BJ (cell line): ENCODE results near the gene LRP6. TPM values are rescaled to one million over a fixed set of nuclear protein-coding genes. Genes with fewer than 3 reads are reported as not detected.

ENCODE experiments used
- CTCF ChIA-PET: fragments of 350-600 bp; formaldehyde crosslinking; extraction: SDS; loops from one replicate; lab custom pipeline; 2021; ENCODE audit warnings: antibody characterized with exemption, inconsistent platforms; lab: Yijun Ruan, JAX
- POLR2A ChIA-PET: fragments of 300-600 bp; sonication (Branson Sonifier 250); formaldehyde crosslinking; extraction: SDS; loops from one replicate; lab custom pipeline; 2021; ENCODE audit warnings: antibody characterized with exemption; lab: Charles Lee
- DNase-seq: peaks from one replicate; pipeline ENCODE4 v3.0.0-alpha.2; 2011; ENCODE audit warnings: low read depth
- H3K27me3 ChIP-seq: 2 replicates; pipeline ENCODE4 v1.6.0; 2011; ENCODE audit warnings: low read length; ENCODE audit not compliant: control insufficient read depth, insufficient read depth
- H3K36me3 ChIP-seq: 2 replicates; pipeline ENCODE4 v1.5.1; 2011; ENCODE audit warnings: low read length; ENCODE audit not compliant: control insufficient read depth, insufficient read depth
- H3K4me3 ChIP-seq: 2 replicates; pipeline ENCODE4 v1.5.1; 2011; ENCODE audit warnings: low read depth, mild to moderate bottlenecking, control low read depth, low read length
- polyA plus RNA-seq: library from polyadenylated mRNA; depleted of rRNA; stranded (reverse); fragments of >200 nt; gene quantifications from 2 replicates; pipeline ENCODE4 v1.2.3, GENCODE V29; 2011
- TF ChIP-seq, protein P1 (sequence below): IDR thresholded peaks from 2 replicates; pipeline ENCODE4 v1.5.1; 2011; ENCODE audit warnings: low read depth, mild to moderate bottlenecking, control low read depth, inconsistent platforms, low read length, moderate library complexity; ENCODE audit not compliant: insufficient read depth

Gene LRP6
- polyA plus RNA-seq, 1 experiment = 28.9 TPM

DNA sequence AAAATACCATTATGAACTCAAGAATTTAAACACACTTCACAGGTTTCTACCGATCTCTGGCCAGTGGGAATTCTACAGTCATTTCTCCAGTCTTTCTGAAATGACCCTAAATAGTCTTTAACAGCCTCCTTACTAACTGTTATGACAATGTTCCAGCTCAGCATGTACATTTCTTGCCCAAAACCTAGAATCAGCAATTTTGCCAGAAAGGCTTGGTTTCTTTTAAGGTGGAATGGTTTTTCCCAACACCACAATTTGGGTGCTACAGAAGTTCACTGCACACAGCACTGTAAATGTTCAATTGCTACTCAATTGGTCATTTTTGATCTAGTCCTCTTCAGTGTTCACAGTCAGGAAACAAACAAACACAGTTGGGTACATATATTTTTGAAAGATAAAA, 69.7 kb downstream of the LRP6 start:
- Histone ChIP-seq H3K36me3 (0 out of 2 replicates have a peak, but pooled peaks cover 1% of the 10 kb centered on the region), H3K27me3 (no peaks in the 10 kb centered on the region), H3K4me3 (no peak overlapping the region)
- TF ChIP-seq, protein P1, sequence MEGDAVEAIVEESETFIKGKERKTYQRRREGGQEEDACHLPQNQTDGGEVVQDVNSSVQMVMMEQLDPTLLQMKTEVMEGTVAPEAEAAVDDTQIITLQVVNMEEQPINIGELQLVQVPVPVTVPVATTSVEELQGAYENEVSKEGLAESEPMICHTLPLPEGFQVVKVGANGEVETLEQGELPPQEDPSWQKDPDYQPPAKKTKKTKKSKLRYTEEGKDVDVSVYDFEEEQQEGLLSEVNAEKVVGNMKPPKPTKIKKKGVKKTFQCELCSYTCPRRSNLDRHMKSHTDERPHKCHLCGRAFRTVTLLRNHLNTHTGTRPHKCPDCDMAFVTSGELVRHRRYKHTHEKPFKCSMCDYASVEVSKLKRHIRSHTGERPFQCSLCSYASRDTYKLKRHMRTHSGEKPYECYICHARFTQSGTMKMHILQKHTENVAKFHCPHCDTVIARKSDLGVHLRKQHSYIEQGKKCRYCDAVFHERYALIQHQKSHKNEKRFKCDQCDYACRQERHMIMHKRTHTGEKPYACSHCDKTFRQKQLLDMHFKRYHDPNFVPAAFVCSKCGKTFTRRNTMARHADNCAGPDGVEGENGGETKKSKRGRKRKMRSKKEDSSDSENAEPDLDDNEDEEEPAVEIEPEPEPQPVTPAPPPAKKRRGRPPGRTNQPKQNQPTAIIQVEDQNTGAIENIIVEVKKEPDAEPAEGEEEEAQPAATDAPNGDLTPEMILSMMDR = no peak
- ChIA-PET CTCF (no interaction called here), POLR2A (no interaction called here)
- DNase-seq = no peak

- TF ChIP-seq, protein P1 = no peak
- no peak for DNase-seq
- POLR2A ChIA-PET = no interaction called here
- H3K27me3 ChIP-seq = no peaks in the 10 kb centered on the region
- no peak overlapping the region for H3K4me3 ChIP-seq
- CTCF ChIA-PET = no interaction called here
- 0 out of 2 replicates have a peak, but pooled peaks cover under 1% of the 10 kb centered on the region for H3K36me3 ChIP-seq
Measured at GRCh38 chr12:12195516-12195915, 71.3 kb downstream of the LRP6 start.

DNA sequence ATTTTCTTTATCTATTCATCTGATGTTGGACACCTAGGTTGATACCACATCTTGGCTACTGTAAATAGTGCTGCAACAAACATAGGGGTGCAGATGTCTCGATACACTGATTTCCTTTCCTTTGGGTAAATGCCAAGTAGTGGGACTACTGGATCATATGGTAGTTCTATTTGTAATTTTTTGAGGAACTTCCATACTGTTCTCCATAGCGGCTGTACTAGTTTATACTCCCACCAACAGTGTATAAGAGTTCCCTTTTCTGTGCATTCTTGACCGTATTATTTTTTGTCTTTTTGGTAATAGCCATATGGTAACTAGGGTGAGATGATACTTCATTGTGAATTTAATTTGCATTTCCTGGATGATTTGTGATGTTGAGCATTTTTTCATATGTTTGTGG, 71.8 kb downstream of the LRP6 start:
- no peak for DNase-seq
- Histone ChIP-seq H3K27me3 (no peaks in the 10 kb centered on the region), H3K36me3 (no peaks in the 10 kb centered on the region), H3K4me3 (no peak overlapping the region)
- ChIA-PET POLR2A (no interaction called here), CTCF (no interaction called here)
- TF ChIP-seq, protein P1 = no peak

GRCh38 chr12:12194206-12194605, 72.6 kb downstream of the LRP6 start:
- DNase-seq = no peak
- POLR2A ChIA-PET = interaction anchor here (0.7 kb wide), 1 partner anchor 247 kb away, joined by 3 read pairs; no protein-coding TSS in a partner anchor
- CTCF ChIA-PET = no interaction called here
- no peak overlapping the region for H3K4me3 ChIP-seq
- TF ChIP-seq, protein P1 = no peak
- H3K36me3 ChIP-seq = no peaks in the 10 kb centered on the region
- no peaks in the 10 kb centered on the region for H3K27me3 ChIP-seq

DNA sequence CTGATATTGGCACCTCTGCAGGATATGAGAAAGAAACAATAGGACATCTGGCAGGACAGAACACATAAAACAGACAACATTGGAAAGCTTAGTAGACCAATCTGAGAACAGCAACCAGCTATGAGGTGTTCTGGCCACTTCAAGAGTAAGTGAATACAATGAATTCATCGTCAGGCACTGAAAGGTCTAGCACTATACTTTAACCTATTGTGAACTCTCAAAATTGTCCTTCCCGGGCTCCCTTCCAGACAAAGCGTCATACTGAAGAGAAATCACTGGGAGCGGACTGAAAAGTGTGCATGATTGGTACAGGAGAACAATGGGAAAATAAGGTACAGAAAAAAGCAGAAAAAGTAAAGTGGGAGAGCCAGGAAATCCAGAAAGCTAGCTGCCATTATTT, 75.8 kb downstream of the LRP6 start:
- Histone ChIP-seq H3K36me3 (no peaks in the 10 kb centered on the region), H3K4me3 (no peak overlapping the region), H3K27me3 (no peaks in the 10 kb centered on the region)
- no peak for DNase-seq
- ChIA-PET POLR2A (no interaction called here), CTCF (interaction anchor here (0.9 kb wide), 1 partner anchor 146 kb away, joined by 3 read pairs; no protein-coding TSS in a partner anchor)
- TF ChIP-seq, protein P1 = no peak
